Measurements from ENCODE around the gene CD40. TPM values are rescaled to one million over a fixed set of nuclear protein-coding genes. Genes with fewer than 3 reads are reported as not detected.

The CD40 gene
- total and polyA plus RNA-seq, 10 of the 15 experiments (the other 5 are each of a cell fraction or from before 2014, with no cell fraction given), result 40.8 to 193 (median 89.5) TPM

- no TSS peak for BruUV-seq (replicated peaks)
- ChIA-PET RAD21 (ENCODE audit: unreplicated experiment) (interaction anchor here (1.3 kb wide), 1 partner anchor 154 kb away, joined by 5 read pairs; no protein-coding TSS in a partner anchor), POLR2A (no interaction called here), SMC1A (ENCODE audit: uncharacterized antibody, unreplicated experiment) (interaction anchor here (0.7 to 1.0 kb wide), 2 partner anchors 10 to 173 kb away, joined by 3 to 5 read pairs; no protein-coding TSS in a partner anchor), CTCF (interaction anchor here (0.6 to 1.0 kb wide), 2 partner anchors 49 to 181 kb away, joined by 3 read pairs; no protein-coding TSS in a partner anchor)
- H3K27me3 ChIP-seq (replicated peaks in 1 of 2; ENCODE audit: control insufficient read depth in 2 of 2, insufficient read depth in 2 of 2, low read length in 1 of 2), result peaks cover 5 to 18% of the 10 kb centered on the region in 2 experiments
- H3K36me3 ChIP-seq (ENCODE audit: control insufficient read depth in 2 of 2, insufficient read depth in 2 of 2, low read length in 1 of 2), result no peaks in the 10 kb centered on the region; a peak in 1 of 4 replicates
- ATAC-seq (no peak), DNase-seq (ENCODE audit: low read depth, low spot score) (no peak), FAIRE-seq (no peak)
- H2AFZ ChIP-seq (ENCODE audit: control insufficient read depth, low read depth, low read length), result no peak overlapping the region
- no peak overlapping the region for H3K27ac ChIP-seq (ENCODE audit: control insufficient read depth, insufficient read depth)
- no peak overlapping the region for H3K4me2 ChIP-seq (ENCODE audit: control insufficient read depth, insufficient read depth)
- H3K9ac ChIP-seq (ENCODE audit: control insufficient read depth, insufficient read depth, low read length), result no peak overlapping the region
- no peak for TF ChIP-seq TAF1 (IDR thresholded peaks at IDR 0.05; ENCODE audit: borderline replicate concordance, low read depth, low read length)
- no peak for TF ChIP-seq HSF1 (IDR thresholded peaks at IDR 0.05; ENCODE audit: low read depth, low read length)
- TF ChIP-seq FOXK2 (IDR thresholded peaks at IDR 0.05), result peak; percentile 19; the same call in 1 of the 2 replicates
- no peak for TF ChIP-seq PAX8 (IDR thresholded peaks at IDR 0.05)
- H3K4me1 ChIP-seq (ENCODE audit: control insufficient read depth, insufficient read depth, low read length), result no peaks in the 10 kb centered on the region
- no peaks in the 10 kb centered on the region; the same call in 1 of the 2 replicates for H4K20me1 ChIP-seq (ENCODE audit: control insufficient read depth, insufficient read depth)
- no peaks in the 10 kb centered on the region for H3K9me3 ChIP-seq (replicated peaks; ENCODE audit: control insufficient read depth, insufficient read depth, low read length)
- no peaks in the 10 kb centered on the region for H3K79me2 ChIP-seq (ENCODE audit: control insufficient read depth, insufficient read depth, low read length)
- 46% methylated on average over 13 of the region's 13 CpGs for WGBS (ENCODE audit: insufficient coverage, insufficient replicate concordance, low lambda C conversion rate, missing lambda C conversion rate)
- intact Hi-C loops (cut with micrococcal nuclease; ENCODE audit: unreplicated experiment), result no loop called here
- H3K4me3 ChIP-seq, result no peak overlapping the region
- in situ Hi-C loops (cut with MboI), result no loop called here
Observed at GRCh38 chr20:46176739-46177378, 58.7 kb downstream of the CD40 start.

- POLR2A ChIA-PET, result no interaction called here
- H3K27me3 ChIP-seq (replicated peaks in 1 of 2; ENCODE audit: control insufficient read depth in 2 of 2, insufficient read depth in 2 of 2, low read length in 1 of 2), result peaks cover 5 to 14% of the 10 kb centered on the region in 2 experiments
- RAD21 ChIA-PET (ENCODE audit: unreplicated experiment), result no interaction called here
- TF ChIP-seq KAT2A (conservative IDR thresholded peaks at IDR 0.05; ENCODE audit: control insufficient read depth, low read depth, low read length) (no peak), MEF2A (IDR thresholded peaks at IDR 0.05; ENCODE audit: insufficient read depth, low read depth, low read length) (no peak), NR2C2 (IDR thresholded peaks at IDR 0.05; ENCODE audit: borderline replicate concordance, control insufficient read depth, insufficient read length, low read depth) (no peak), TBL1XR1 (IDR thresholded peaks at IDR 0.05; ENCODE audit: low read depth, low read length) (no peak)
- H2AFZ ChIP-seq (ENCODE audit: control insufficient read depth, low read depth, low read length), result no peak overlapping the region
- no peak overlapping the region for H3K4me2 ChIP-seq (ENCODE audit: control insufficient read depth, insufficient read depth)
- no peak for DNase-seq (ENCODE audit: low read depth, low spot score)
- FAIRE-seq, result no peak
- no peaks in the 10 kb centered on the region for H3K79me2 ChIP-seq (ENCODE audit: control insufficient read depth, insufficient read depth, low read length)
- intact Hi-C loops (cut with micrococcal nuclease; ENCODE audit: unreplicated experiment) (no loop called here), in situ Hi-C loops (cut with MboI) (no loop called here)
- ATAC-seq, result no peak
- 42% methylated on average over 11 of the region's 15 CpGs for WGBS (ENCODE audit: insufficient coverage, insufficient replicate concordance, low lambda C conversion rate, missing lambda C conversion rate)
- H3K36me3 ChIP-seq (ENCODE audit: control insufficient read depth in 2 of 2, insufficient read depth in 2 of 2, low read length in 1 of 2), result no peaks in the 10 kb centered on the region; a peak in 1 of 4 replicates
- SMC1A ChIA-PET (ENCODE audit: uncharacterized antibody, unreplicated experiment), result interaction anchor here (0.7 to 1.0 kb wide), 2 partner anchors 11 to 172 kb away, joined by 3 to 5 read pairs; no protein-coding TSS in a partner anchor
- no peaks in the 10 kb centered on the region; the same call in 1 of the 2 replicates for H4K20me1 ChIP-seq (ENCODE audit: control insufficient read depth, insufficient read depth)
- H3K4me3 ChIP-seq, result no peak overlapping the region
- no peak overlapping the region for H3K9ac ChIP-seq (ENCODE audit: control insufficient read depth, insufficient read depth, low read length)
- H3K4me1 ChIP-seq (ENCODE audit: control insufficient read depth, insufficient read depth, low read length), result no peaks in the 10 kb centered on the region
- no peaks in the 10 kb centered on the region for H3K9me3 ChIP-seq (replicated peaks; ENCODE audit: control insufficient read depth, insufficient read depth, low read length)
- no peak overlapping the region for H3K27ac ChIP-seq (ENCODE audit: control insufficient read depth, insufficient read depth)
- BruUV-seq (replicated peaks), result no TSS peak
- CTCF ChIA-PET, result interaction anchor here (1.0 kb wide), 1 partner anchor 50 kb away, joined by 3 read pairs; no protein-coding TSS in a partner anchor
Observed at GRCh38 chr20:46177768-46178167, 59.7 kb downstream of the CD40 start.

Data from GM12878 (cell line).